ENCODE measurements around the gene PTRHD1. TPM values are rescaled to one million over a fixed set of nuclear protein-coding genes. Genes with fewer than 3 reads are reported as not detected.

PTRHD1 gene
- total RNA-seq, 1 donor from 2014 or later = 20.2 TPM

DNA sequence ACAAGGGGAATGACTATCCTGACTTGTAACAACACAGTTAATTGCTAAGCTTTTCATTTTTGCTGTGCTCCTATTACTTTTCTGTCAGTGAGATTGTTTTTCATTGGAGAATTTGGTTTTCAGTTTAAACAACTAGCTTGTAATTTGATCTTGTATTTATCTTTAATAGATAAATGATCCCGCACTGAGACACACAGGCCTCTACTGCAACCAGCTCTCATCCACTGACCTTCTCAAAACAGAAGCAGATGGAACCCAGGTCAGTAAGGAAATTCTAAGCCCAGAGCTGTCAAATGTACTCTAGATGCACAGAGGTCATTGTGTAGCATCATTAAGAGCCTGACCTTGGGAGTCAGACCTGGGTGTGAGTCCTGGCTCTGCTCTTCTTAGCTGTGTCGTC lies 30.7 kb downstream of the PTRHD1 start:
- DNase-seq (ENCODE audit: low read depth) = no peak

- DNase-seq (ENCODE audit: low read depth) = no peak
These were observed 31.3 kb downstream of the PTRHD1 start for GRCh38 chr2:24761866-24762265.

- no peak for DNase-seq (ENCODE audit: low read depth)
These were observed 36.4 kb downstream of the PTRHD1 start for GRCh38 chr2:24756789-24757188.

DNA sequence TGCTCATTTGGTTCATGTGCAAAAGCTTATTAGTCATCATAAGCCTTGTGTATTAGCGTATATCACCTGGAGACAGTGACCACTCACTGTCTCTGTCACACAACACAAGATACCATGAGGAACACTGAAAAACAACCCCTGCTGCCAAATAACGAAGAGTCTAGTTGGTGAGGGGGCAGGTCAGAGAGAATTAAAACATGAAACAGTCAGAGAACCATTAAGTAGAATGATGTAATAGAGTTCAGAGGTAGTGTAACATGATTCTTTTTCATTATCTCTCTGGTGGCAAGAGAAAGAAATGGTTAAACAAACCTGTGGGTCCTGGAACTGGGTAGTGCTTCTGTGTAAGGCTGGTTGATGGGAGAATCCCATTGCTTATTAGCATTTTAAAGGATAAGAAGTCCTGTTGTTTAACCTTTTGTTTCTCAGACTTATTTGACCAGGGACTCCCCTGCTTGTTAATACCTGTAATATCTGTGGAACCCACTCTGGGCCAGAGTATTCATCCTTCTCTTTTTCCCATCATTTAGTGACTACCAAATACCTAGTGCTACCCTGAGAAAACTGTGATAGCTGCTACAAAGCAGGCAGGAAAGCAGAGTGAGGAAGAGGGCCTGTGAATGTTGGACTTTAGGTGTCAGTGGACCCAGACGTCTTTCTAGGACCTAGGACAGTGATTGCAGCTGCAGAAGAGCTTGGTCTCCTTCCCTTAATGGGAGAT lies 38.0 kb downstream of the PTRHD1 start:
- no peak for DNase-seq (ENCODE audit: low read depth)

GRCh38 chr2:24749069-24749691 lies 44.0 kb downstream of the PTRHD1 start:
- DNase-seq (ENCODE audit: low read depth) = no peak

GRCh38 chr2:24747299-24747698 lies 45.9 kb downstream of the PTRHD1 start:
- DNase-seq (ENCODE audit: low read depth) = no peak

DNA sequence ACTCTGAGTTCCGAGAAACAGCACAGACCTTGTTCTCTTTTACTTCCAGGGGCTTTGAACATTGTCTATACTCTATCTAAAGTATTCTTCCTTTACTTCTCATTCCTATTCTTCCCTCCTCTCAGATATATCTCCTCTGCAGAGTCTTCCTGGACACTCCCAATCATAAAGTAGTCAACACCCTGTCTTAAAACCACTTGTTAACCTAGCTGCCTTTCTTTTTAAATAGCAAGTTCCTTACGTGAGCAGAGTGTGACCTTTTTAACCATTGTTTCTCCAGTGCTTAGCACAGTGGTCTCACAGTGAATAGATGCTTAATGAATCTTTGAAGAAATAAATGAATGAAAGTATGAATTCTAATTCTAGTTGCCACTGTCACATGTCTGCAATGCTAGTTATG lies 47.4 kb downstream of the PTRHD1 start:
- DNase-seq (ENCODE audit: low read depth) = no peak

DNA sequence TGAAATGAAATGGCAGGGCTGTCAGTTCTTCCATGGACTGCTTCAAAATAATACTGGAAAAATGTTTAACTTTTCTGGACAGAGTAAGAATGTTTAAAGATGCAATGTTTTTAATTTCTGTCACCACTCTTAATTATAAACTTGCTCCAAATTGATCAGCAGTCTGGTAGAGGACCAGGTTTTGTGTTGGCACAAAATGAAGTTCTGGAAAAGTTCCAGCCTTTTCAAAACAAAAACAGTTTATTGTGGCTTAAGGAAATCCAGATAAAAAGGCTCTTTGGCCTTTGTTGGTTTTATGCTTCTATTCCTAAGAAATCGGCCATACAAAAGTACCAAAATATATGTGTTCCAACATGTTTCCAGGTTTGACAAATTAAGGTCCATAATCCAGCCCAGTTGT lies 48.8 kb downstream of the PTRHD1 start:
- no peak for DNase-seq (ENCODE audit: low read depth)

DNA sequence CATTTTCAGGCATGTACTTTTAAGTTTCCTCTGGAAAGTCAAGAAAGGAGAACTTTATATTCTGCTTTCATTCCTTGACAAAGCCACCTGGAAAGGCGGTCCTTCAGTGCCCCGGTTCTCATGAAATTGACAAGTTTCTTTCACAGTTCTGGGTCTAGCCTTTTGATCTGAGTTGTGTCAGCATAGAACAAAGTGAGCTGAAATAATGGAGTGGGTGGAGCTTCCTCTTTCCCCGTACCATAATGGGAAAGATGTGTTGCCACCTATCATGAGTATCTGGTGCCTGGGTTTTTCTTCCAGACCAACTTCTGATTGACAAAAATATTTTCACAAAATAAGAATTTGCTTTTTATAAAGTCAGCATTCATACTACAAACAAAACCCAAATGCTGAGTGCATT lies 49.3 kb downstream of the PTRHD1 start:
- DNase-seq (ENCODE audit: low read depth) = no peak

DNA sequence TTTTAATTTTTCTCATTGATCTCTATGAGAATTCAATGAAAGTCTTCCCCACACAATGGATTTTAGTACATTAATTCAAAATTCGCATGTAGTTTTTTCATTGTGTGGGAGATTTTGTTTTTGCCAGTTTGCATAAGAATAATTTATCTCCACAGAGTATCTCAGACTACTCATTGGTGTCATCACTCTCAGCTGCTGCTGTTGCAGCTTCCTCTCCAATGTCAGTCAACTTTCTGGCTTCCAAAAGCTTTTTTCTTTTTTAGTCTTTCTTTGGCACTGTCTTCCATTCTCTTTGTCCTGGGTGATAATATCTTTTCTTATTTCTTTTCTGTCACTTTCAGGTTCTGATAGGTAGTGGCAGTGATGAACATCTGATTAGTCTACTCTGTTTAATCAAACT lies 50.5 kb downstream of the PTRHD1 start:
- no peak for DNase-seq (ENCODE audit: low read depth)

DNA sequence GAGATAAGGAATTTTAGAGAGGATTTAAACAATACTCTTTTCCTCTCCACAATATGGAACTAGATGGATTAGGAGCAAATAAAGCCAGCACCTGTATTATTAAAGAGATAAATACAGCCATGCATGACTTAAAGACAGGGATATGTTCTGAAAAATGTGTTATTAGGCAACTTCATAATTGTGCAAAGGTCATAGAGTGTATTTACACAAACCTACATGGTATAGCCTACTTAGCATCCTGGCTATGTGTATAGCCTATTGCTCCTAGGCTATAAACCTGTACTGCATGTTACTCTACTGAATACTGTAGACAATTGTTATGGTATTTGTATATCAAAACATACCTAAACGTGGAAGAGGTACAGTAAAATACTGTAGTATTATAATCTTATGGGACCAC lies 53.0 kb downstream of the PTRHD1 start:
- DNase-seq (ENCODE audit: low read depth) = no peak

Other genes with a start within 250 kb of the PTRHD1 start
- gene CENPO, start within 50 bp of the PTRHD1 start, total RNA-seq = 8.2 and 8.3 TPM in 2 replicates
- gene ADCY3, start 126.8 kb upstream of the PTRHD1 start, total RNA-seq = 3.5 and 6.5 TPM in 2 replicates
- 6.0 and 8.6 TPM in 2 replicates for gene DNAJC27, start 178.6 kb upstream of the PTRHD1 start, total RNA-seq
- gene EFR3B, start 248.7 kb upstream of the PTRHD1 start, total RNA-seq = 0.26 and 0.45 TPM in 2 replicates